Fibroblast of the aortic adventitia (primary cell): ENCODE data around the gene DAPK1. TPM values are rescaled to one million over a fixed set of nuclear protein-coding genes. Genes with fewer than 3 reads are reported as not detected.

Experiments used
- DNase-seq: peaks from one replicate; pipeline ENCODE4 v3.0.0-alpha.2; 2010; ENCODE audit warnings: low read depth
- H3K4me3 ChIP-seq: 2 replicates; pipeline ENCODE4 v1.5.1; 2011; ENCODE audit warnings: low read depth, mild to moderate bottlenecking, control low read depth, low read length, moderate library complexity
- CTCF ChIP-seq: IDR thresholded peaks from 2 replicates; pipeline ENCODE4 v1.5.1; 2011; ENCODE audit warnings: mild to moderate bottlenecking, low read length, control low read depth, inconsistent platforms; ENCODE audit not compliant: insufficient read depth
- total RNA-seq: library from RNA; depleted of rRNA; stranded (reverse); fragments of >200 nt; gene quantifications from 2 replicates; pipeline ENCODE4 v1.2.3, GENCODE V29; 2012; ENCODE audit warnings: low replicate concordance

Gene DAPK1
- total RNA-seq, 1 donor = 30.9 TPM

- DNase-seq = peak; percentile 87
- no peak overlapping the region for H3K4me3 ChIP-seq
- TF ChIP-seq CTCF = no peak
Measured at GRCh38 chr9:87711857-87712800, 214.5 kb downstream of the DAPK1 start.

DNA sequence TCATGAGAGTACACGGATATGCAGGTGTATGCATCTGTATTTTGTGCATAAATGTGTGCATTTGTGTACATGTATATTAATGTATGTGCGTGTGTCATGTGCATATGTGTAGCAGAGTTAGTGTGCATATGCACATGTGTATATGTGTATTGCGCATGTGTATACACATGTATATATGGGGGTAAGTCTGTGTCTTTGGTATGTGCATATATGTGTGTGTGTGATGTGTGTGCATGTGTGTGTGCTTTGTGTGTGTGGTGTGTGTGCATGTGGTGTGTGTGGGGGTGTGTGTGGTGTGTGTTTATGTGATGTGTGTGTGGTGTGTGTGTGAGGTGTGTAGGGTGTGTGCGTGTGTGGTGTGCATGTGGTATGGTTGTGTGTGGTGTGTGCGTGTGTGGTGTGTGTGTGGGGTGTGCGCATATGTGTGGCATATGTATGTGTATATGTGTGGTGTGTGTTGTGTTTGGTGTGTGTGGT lies 215.2 kb downstream of the DAPK1 start:
- peak overlapping the region; percentile 1 for H3K4me3 ChIP-seq
- no peak for TF ChIP-seq CTCF
- no peak for DNase-seq

DNA sequence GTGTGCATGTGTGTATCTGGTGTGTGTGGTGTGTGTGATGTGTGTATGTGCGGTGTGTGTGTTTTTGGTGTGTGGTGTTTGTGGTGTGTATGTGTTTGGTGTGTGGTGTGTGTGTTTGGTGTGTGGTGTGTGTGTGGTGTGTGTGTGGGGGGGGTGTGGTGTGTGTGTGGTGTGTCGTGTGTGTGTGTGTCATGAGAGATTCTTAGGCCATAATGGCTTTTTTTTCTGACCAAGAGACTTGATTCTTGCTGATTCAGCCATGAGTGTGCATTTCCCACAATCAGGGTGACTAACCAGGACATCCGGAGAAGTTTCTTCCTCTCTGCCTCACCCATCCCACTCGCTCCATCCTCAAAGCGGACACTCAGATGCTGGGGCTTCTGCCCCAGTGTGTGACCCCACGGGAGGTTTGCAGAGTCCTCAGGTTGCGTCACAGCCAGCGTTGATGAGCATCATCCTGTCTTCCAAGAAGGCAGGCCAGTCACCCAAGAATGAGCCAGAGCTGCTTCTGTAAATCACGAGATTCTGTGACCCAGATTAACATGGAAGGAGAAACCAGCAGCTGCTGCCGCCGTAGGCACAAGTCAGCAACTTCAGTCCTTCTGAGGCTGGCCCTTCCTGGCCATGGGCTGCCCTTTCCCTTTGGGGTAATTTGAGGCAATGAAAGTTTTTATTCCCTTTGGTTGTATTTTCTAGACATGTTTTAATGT lies 215.8 kb downstream of the DAPK1 start:
- TF ChIP-seq CTCF = peak; percentile 29
- H3K4me3 ChIP-seq = peak overlapping the region; percentile 60
- peak; percentile 98 for DNase-seq

DNA sequence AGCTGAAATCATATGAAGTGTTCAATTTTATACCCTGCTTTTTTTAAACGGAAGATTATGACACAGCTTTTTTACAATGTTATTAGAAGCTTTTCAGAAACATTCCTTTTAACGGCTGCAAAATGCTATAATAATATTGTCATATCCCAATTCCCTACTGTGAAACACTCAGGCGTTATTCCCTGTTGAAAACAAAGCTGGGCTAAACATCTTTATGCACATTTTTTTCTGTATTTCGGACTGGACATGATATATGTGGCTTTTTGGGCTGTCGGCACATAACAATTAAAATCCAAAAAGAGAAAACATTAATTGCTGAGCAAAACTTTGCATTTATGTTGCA lies 216.3 kb downstream of the DAPK1 start:
- H3K4me3 ChIP-seq = peak overlapping the region; percentile 60
- no peak for TF ChIP-seq CTCF
- DNase-seq = no peak

DNA sequence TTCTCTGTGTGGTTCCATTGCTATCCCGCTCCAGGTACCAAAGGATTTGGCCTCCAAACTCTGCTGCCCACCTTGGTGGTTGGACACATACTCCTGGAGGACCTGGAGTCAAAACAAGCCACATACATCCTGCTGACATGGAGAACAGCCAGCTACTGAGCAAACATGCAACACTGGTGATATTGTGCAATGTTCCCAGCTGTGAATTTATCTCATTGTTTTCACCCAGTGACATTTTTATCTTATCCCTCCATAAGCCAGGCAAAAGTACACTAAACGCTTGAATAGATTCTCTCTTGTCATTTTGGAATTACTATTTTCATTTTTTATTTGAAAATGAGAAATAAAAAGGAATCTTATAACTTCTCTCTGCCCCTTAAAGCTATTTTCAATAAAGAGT lies 217.2 kb downstream of the DAPK1 start:
- peak; percentile 93 for DNase-seq
- H3K4me3 ChIP-seq = no peak overlapping the region
- no peak for TF ChIP-seq CTCF

DNA sequence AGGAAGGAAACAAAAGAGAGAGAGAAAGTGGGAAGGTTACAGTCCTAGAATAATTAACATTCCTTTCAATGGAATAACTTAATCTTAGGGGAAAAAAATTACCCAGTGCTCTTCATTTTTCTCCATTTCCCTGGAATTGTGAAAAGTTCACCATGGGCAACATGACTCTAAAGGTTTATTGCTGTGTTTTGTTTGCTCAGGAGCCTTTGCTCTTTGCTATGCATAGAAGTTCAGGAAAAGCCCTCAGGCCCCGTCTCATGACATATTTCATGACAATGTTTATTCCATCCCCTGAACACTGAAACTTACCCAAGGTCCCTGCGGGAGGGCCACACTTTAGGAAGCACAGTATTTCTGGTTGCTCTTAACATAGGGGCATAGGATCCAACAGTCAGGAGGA lies 218.5 kb downstream of the DAPK1 start:
- TF ChIP-seq CTCF = no peak
- no peak overlapping the region for H3K4me3 ChIP-seq
- no peak for DNase-seq
